ENCODE data around the gene SHISAL1. TPM values are rescaled to one million over a fixed set of nuclear protein-coding genes. Genes with fewer than 3 reads are reported as not detected.

The SHISAL1 gene
- total RNA-seq, 1 experiment from 2014 or later, result not detected

DNA sequence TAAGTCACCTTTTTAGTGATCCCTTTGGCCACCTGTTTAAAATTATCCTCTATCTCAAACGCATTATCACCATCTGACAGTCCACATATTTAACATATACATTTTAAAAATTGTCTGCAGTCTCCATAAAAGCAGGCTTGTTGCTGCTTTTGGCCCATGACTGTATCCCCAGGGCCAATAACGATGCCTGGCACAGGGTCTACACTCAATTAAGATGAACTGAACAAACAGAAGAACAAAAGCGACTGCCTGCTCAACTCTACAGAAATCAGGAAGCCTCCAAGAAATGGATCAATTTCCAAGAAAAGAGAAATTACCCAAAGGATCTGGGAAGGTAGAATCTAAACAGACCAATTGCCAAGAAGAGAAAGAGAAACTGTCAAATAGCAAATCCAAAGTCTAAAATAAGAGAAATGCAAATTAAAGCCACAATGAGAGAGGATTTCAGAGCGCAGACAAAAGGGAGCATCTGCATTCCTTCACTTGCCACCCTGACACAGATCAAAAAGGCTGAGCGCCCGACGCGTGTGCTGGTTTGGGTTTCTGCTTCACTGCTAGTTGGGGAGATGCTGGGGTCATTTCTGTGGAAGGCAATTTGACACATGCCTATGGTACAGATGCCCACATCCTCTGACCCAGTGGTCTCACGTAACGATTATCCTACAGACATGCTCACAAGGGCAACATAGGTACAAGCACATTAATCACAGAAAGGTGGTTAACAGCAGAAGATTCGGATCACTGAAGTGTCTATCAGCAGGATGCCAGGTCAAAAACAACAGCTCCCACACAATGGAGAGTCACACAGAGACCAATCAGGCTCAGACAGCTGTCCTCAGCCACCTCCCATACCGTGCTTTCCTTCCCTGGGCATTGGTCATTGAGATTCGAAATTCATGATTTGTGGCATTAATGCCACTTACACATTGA, 55.9 kb downstream of the SHISAL1 start:
- CTCF ChIA-PET, result no interaction called here
- Mint-ChIP-seq H3K27ac (ENCODE audit: unreplicated experiment) (no peak overlapping the region), H3K36me3 (ENCODE audit: insufficient read depth, unreplicated experiment) (peaks cover 2% of the 10 kb centered on the region), H3K4me1 (ENCODE audit: low read depth, unreplicated experiment) (no peaks in the 10 kb centered on the region), H3K27me3 (ENCODE audit: unreplicated experiment) (peaks cover 51% of the 10 kb centered on the region), H3K9me3 (ENCODE audit: low read depth, unreplicated experiment) (no peaks in the 10 kb centered on the region), H3K4me3 (ENCODE audit: low read depth, unreplicated experiment) (no peak overlapping the region)
- intact Hi-C loops (cut with micrococcal nuclease; ENCODE audit: unreplicated experiment), result no loop called here
- DNase-seq, result no peak
- TF ChIP-seq, protein P1, sequence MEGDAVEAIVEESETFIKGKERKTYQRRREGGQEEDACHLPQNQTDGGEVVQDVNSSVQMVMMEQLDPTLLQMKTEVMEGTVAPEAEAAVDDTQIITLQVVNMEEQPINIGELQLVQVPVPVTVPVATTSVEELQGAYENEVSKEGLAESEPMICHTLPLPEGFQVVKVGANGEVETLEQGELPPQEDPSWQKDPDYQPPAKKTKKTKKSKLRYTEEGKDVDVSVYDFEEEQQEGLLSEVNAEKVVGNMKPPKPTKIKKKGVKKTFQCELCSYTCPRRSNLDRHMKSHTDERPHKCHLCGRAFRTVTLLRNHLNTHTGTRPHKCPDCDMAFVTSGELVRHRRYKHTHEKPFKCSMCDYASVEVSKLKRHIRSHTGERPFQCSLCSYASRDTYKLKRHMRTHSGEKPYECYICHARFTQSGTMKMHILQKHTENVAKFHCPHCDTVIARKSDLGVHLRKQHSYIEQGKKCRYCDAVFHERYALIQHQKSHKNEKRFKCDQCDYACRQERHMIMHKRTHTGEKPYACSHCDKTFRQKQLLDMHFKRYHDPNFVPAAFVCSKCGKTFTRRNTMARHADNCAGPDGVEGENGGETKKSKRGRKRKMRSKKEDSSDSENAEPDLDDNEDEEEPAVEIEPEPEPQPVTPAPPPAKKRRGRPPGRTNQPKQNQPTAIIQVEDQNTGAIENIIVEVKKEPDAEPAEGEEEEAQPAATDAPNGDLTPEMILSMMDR (IDR thresholded peaks at IDR 0.05; ENCODE audit: unreplicated experiment), result no peak
- BruUV-seq (replicated peaks), result no TSS peak

GRCh38 chr22:44256085-44256484, 56.7 kb downstream of the SHISAL1 start:
- TF ChIP-seq, protein P1 (IDR thresholded peaks at IDR 0.05; ENCODE audit: unreplicated experiment), result no peak
- intact Hi-C loops (cut with micrococcal nuclease; ENCODE audit: unreplicated experiment), result no loop called here
- no peak overlapping the region for H3K4me3 Mint-ChIP-seq (ENCODE audit: low read depth, unreplicated experiment)
- no TSS peak for BruUV-seq (replicated peaks)
- peaks cover 58% of the 10 kb centered on the region for H3K27me3 Mint-ChIP-seq (ENCODE audit: unreplicated experiment)
- H3K4me1 Mint-ChIP-seq (ENCODE audit: low read depth, unreplicated experiment), result no peaks in the 10 kb centered on the region
- DNase-seq, result no peak
- no peak overlapping the region for H3K27ac Mint-ChIP-seq (ENCODE audit: unreplicated experiment)
- peaks cover 2% of the 10 kb centered on the region for H3K9me3 Mint-ChIP-seq (ENCODE audit: low read depth, unreplicated experiment)
- H3K36me3 Mint-ChIP-seq (ENCODE audit: insufficient read depth, unreplicated experiment), result no peaks in the 10 kb centered on the region
- CTCF ChIA-PET, result no interaction called here

GRCh38 chr22:44254811-44255210, 57.9 kb downstream of the SHISAL1 start:
- Mint-ChIP-seq H3K4me1 (ENCODE audit: low read depth, unreplicated experiment) (no peaks in the 10 kb centered on the region), H3K36me3 (ENCODE audit: insufficient read depth, unreplicated experiment) (no peaks in the 10 kb centered on the region), H3K9me3 (ENCODE audit: low read depth, unreplicated experiment) (peaks cover 2% of the 10 kb centered on the region), H3K27me3 (ENCODE audit: unreplicated experiment) (peaks cover 62% of the 10 kb centered on the region), H3K27ac (ENCODE audit: unreplicated experiment) (no peak overlapping the region), H3K4me3 (ENCODE audit: low read depth, unreplicated experiment) (no peak overlapping the region)
- no peak for DNase-seq
- no TSS peak for BruUV-seq (replicated peaks)
- TF ChIP-seq, protein P1 (IDR thresholded peaks at IDR 0.05; ENCODE audit: unreplicated experiment), result no peak
- intact Hi-C loops (cut with micrococcal nuclease; ENCODE audit: unreplicated experiment), result no loop called here
- CTCF ChIA-PET, result no interaction called here

DNA sequence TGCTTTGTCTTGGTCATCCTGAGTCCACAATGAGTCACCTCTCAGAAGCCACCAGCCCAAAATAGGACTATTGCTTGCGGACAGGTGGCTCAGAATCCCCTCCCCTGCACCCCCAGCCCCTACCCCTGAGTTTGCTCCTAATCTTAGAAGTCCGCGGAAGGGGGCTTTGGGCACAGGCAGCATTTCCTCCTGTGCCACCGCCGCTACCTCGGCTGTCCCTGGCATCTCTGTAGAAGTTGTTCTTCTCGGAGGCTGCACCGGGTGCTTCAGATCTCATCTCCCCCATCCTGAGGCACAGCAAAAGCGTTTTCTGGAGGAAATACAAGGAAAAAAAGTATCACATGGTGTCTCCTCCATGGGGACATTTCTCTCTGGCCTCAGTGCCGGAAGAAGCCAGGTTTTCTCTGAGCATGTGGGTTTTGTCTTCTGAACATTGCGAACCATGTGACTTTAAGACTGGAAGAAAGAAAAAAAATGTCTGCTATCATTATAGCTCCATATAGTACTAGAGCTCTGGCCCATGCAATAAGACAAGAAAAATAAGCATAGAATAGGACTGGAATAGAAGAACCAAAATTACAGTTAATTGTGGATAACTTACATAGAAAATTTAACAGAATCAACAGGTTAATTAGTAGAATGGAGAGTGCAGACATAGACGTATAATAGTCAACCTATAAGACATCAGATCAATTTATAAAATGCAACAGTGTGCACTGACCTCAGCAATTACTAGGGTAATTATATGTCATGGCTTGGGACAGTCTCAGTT, 63.2 kb downstream of the SHISAL1 start:
- H3K36me3 Mint-ChIP-seq (ENCODE audit: insufficient read depth, unreplicated experiment), result no peaks in the 10 kb centered on the region
- peaks cover 61% of the 10 kb centered on the region for H3K27me3 Mint-ChIP-seq (ENCODE audit: unreplicated experiment)
- CTCF ChIA-PET, result interaction anchor here (0.6 kb wide), 1 partner anchor 8 kb away, joined by 3 read pairs; no protein-coding TSS in a partner anchor
- H3K4me3 Mint-ChIP-seq (ENCODE audit: low read depth, unreplicated experiment), result no peak overlapping the region
- no peak for DNase-seq
- BruUV-seq (replicated peaks), result no TSS peak
- H3K9me3 Mint-ChIP-seq (ENCODE audit: low read depth, unreplicated experiment), result peaks cover 7% of the 10 kb centered on the region
- H3K27ac Mint-ChIP-seq (ENCODE audit: unreplicated experiment), result no peak overlapping the region
- intact Hi-C loops (cut with micrococcal nuclease; ENCODE audit: unreplicated experiment), result no loop called here
- TF ChIP-seq, protein P1 (IDR thresholded peaks at IDR 0.05; ENCODE audit: unreplicated experiment), result no peak
- no peaks in the 10 kb centered on the region for H3K4me1 Mint-ChIP-seq (ENCODE audit: low read depth, unreplicated experiment)
